BLaER1 treated with 17β-estradiol and CSF1 and Interleukin-3, amounts not matched to agents 10 nM and 100 nM (cell line): ENCODE measurements around the gene COLQ.
"Not testable (repeated sequence)": the region's sequence is repeated elsewhere in the genome, so short reads cannot be mapped to it uniquely, and the experiment has no call there.

Experiments used
- H3K27ac ChIP-seq, 11 experiments: shearing (Covaris generic); formaldehyde crosslinking; 2 replicates each; pipeline ENCODE4 v1.8.1; 2022
- H3K27me3 ChIP-seq, 11 experiments: shearing (Covaris generic); formaldehyde crosslinking; 2 replicates each; pipeline ENCODE4 v1.8.1; 2022
- H3K36me3 ChIP-seq, 11 experiments: shearing (Covaris generic); formaldehyde crosslinking; 2 replicates each; pipeline ENCODE4 v1.8.1; 2022
- H3K4me1 ChIP-seq, 10 experiments: shearing (Covaris generic); formaldehyde crosslinking; 2 replicates each; pipeline ENCODE4 v1.8.1; 2022
- H3K4me2 ChIP-seq, 11 experiments: shearing (Covaris generic); formaldehyde crosslinking; 2 replicates each; pipeline ENCODE4 v1.8.1; 2022
- H3K4me3 ChIP-seq, 10 experiments: shearing (Covaris generic); formaldehyde crosslinking; 2 replicates each; pipeline ENCODE4 v1.8.1; 2022
- H3K9ac ChIP-seq, 11 experiments: shearing (Covaris generic); formaldehyde crosslinking; 2 replicates each; pipeline ENCODE4 v1.8.1; 2022
- H3K9me3 ChIP-seq, 11 experiments: shearing (Covaris generic); formaldehyde crosslinking; replicated peaks in 1 of 11; 2 replicates each; pipeline ENCODE4 v1.8.1; 2022
- H4K20me1 ChIP-seq, 11 experiments: shearing (Covaris generic); formaldehyde crosslinking; 2 replicates each; pipeline ENCODE4 v1.8.1; 2022
- Cebpa-rat ChIP-seq, 11 experiments: shearing (Covaris generic); IDR thresholded peaks; 2 replicates each; pipeline ENCODE4 v1.8.1; 2022

Gene COLQ

GRCh38 chr3:15428539-15428938 lies 93.0 kb downstream of the COLQ start:
- Histone ChIP-seq H3K4me1 (peaks cover 24 to 56% (median 45%) of the 10 kb centered on the region in 10 experiments), H3K9ac (peak overlapping the region; percentile 80 to 98 (median 90)), H3K9me3 (no peaks in the 10 kb centered on the region), H3K27me3 (no peaks in the 10 kb centered on the region), H3K27ac (peak overlapping the region in 10 of 11 experiments; percentile 78 to 96 (median 92); a peak in 16 of 22 replicates), H3K4me2 (peak overlapping the region; percentile 79 to 97 (median 91)), H4K20me1 (peaks cover 21 to 55% (median 44%) of the 10 kb centered on the region in 11 experiments; a peak in 20 of 22 replicates), H3K36me3 (peaks cover 48 to 68% (median 57%) of the 10 kb centered on the region in 11 experiments), H3K4me3 (peak overlapping the region; percentile 72 to 97 (median 90))
- no peak for TF ChIP-seq Cebpa-rat (IDR thresholded peaks at IDR 0.05)

- Histone ChIP-seq H3K4me3 (peak overlapping the region; percentile 72 to 97 (median 90)), H3K27ac (peak overlapping the region; percentile 78 to 96 (median 91)), H3K9me3 (no peaks in the 10 kb centered on the region), H3K9ac (peak overlapping the region; percentile 80 to 98 (median 90)), H4K20me1 (peaks cover 21 to 49% (median 39%) of the 10 kb centered on the region in 11 experiments; a peak in 20 of 22 replicates), H3K36me3 (peaks cover 48 to 68% (median 57%) of the 10 kb centered on the region in 11 experiments), H3K4me1 (peaks cover 24 to 56% (median 45%) of the 10 kb centered on the region in 10 experiments), H3K27me3 (no peaks in the 10 kb centered on the region), H3K4me2 (peak overlapping the region; percentile 79 to 97 (median 91))
- TF ChIP-seq Cebpa-rat (IDR thresholded peaks at IDR 0.05) = no peak
Observed at GRCh38 chr3:15427981-15428380, 93.5 kb downstream of the COLQ start.

GRCh38 chr3:15427182-15427880 lies 94.2 kb downstream of the COLQ start, which contains the start of the genes EAF1 and METTL6:
EAF1 (plus strand) TSS chr3:15427598; CDS start chr3:15427780, 182 bp downstream.
METTL6 (minus strand) TSS chr3:15427544; CDS start chr3:15426511, 1,033 bp downstream.
- Histone ChIP-seq H4K20me1 (peaks cover 21 to 43% (median 37%) of the 10 kb centered on the region in 11 experiments; a peak in 20 of 22 replicates), H3K4me1 (peaks cover 24 to 56% (median 45%) of the 10 kb centered on the region in 10 experiments), H3K4me3 (peak within 1 kb of the TSS; percentile 72 to 97 (median 90)), H3K27ac (peak within 1 kb of the TSS; percentile 78 to 96 (median 91)), H3K9ac (peak within 1 kb of the TSS; percentile 80 to 98 (median 90)), H3K36me3 (peaks cover 50 to 68% (median 57%) of the 10 kb centered on the region in 11 experiments), H3K9me3 (no peaks in the 10 kb centered on the region), H3K4me2 (peak within 1 kb of the TSS; percentile 79 to 97 (median 91)), H3K27me3 (no peaks in the 10 kb centered on the region)
- no peak for TF ChIP-seq Cebpa-rat (IDR thresholded peaks at IDR 0.05)

- no peaks in the 10 kb centered on the region for H3K9me3 ChIP-seq
- peaks cover 21 to 36% (median 33%) of the 10 kb centered on the region in 11 experiments; a peak in 20 of 22 replicates for H4K20me1 ChIP-seq
- H3K4me2 ChIP-seq = peak overlapping the region; percentile 79 to 97 (median 87)
- no peaks in the 10 kb centered on the region for H3K27me3 ChIP-seq
- H3K9ac ChIP-seq = peak overlapping the region; percentile 80 to 98 (median 90)
- H3K4me3 ChIP-seq = peak overlapping the region; percentile 72 to 97 (median 90)
- peak overlapping the region; percentile 78 to 96 (median 91) for H3K27ac ChIP-seq
- H3K36me3 ChIP-seq = peaks cover 50 to 68% (median 57%) of the 10 kb centered on the region in 11 experiments
- no peak for TF ChIP-seq Cebpa-rat (IDR thresholded peaks at IDR 0.05)
- H3K4me1 ChIP-seq = peaks cover 24 to 51% (median 45%) of the 10 kb centered on the region in 10 experiments
Observed at GRCh38 chr3:15426579-15427118, 94.9 kb downstream of the COLQ start.

- H3K27me3 ChIP-seq = no peaks in the 10 kb centered on the region
- H3K9me3 ChIP-seq = no peaks in the 10 kb centered on the region
- H3K9ac ChIP-seq = no peak overlapping the region
- H3K4me1 ChIP-seq = peaks cover 0 to 14% (median 10%) of the 10 kb centered on the region in 10 experiments; a peak in 18 of 20 replicates
- H4K20me1 ChIP-seq = peaks cover 0 to 4% (median 0%) of the 10 kb centered on the region in 11 experiments; a peak in 2 of 22 replicates
- TF ChIP-seq Cebpa-rat (IDR thresholded peaks at IDR 0.05) = no peak
- no peak overlapping the region for H3K27ac ChIP-seq
- peaks cover 58 to 98% (median 76%) of the 10 kb centered on the region in 11 experiments for H3K36me3 ChIP-seq
- H3K4me2 ChIP-seq = no peak overlapping the region
- H3K4me3 ChIP-seq = no peak overlapping the region
Observed at GRCh38 chr3:15420871-15421270, 100.6 kb downstream of the COLQ start.

- H3K9ac ChIP-seq, H4K20me1 ChIP-seq, H3K27me3 ChIP-seq, H3K4me2 ChIP-seq, H3K9me3 ChIP-seq, H3K4me3 ChIP-seq: not testable (repeated sequence)
- Histone ChIP-seq H3K36me3 (peaks cover 57 to 84% (median 65%) of the 10 kb centered on the region in 11 experiments), H3K27ac (peak overlapping the region in 1 of 11 experiments; percentile 3; a peak in 1 of 22 replicates), H3K4me1 (peaks cover 0 to 33% (median 3%) of the 10 kb centered on the region in 10 experiments; a peak in 9 of 20 replicates)
Observed at GRCh38 chr3:15410966-15411365, 110.5 kb downstream of the COLQ start.

- no peaks in the 10 kb centered on the region for H3K27me3 ChIP-seq
- H3K9ac ChIP-seq = no peak overlapping the region
- peaks cover 45 to 72% (median 53%) of the 10 kb centered on the region in 11 experiments for H3K36me3 ChIP-seq
Observed at GRCh38 chr3:15409774-15410173, 111.7 kb downstream of the COLQ start.

GRCh38 chr3:15409239-15409638 lies 112.3 kb downstream of the COLQ start:
- Histone ChIP-seq H4K20me1 (no peaks in the 10 kb centered on the region), H3K9me3 (no peaks in the 10 kb centered on the region), H3K27ac (peak overlapping the region in 4 of 11 experiments; percentile 58 to 87 (median 73); a peak in 8 of 22 replicates), H3K36me3 (peaks cover 40 to 67% (median 48%) of the 10 kb centered on the region in 11 experiments), H3K4me3 (peak overlapping the region in 1 of 10 experiments; percentile 11; a peak in 1 of 20 replicates), H3K4me2 (peak overlapping the region in 5 of 11 experiments; percentile 3 to 88 (median 70); a peak in 8 of 22 replicates), H3K4me1 (peaks cover 0 to 46% (median 3%) of the 10 kb centered on the region in 10 experiments; a peak in 9 of 20 replicates), H3K27me3 (no peaks in the 10 kb centered on the region), H3K9ac (peak overlapping the region in 3 of 11 experiments; percentile 30 to 63 (median 36); a peak in 5 of 22 replicates)
- peak in 2 of 11 experiments; percentile 56 to 77; a peak in 5 of 22 replicates for TF ChIP-seq Cebpa-rat (IDR thresholded peaks at IDR 0.05)

More at GRCh38 chr3:15409774-15410173, 111.7 kb downstream of the COLQ start:
- H3K9me3 ChIP-seq = no peaks in the 10 kb centered on the region
- TF ChIP-seq Cebpa-rat (IDR thresholded peaks at IDR 0.05) = no peak
- H3K27ac ChIP-seq = peak overlapping the region in 4 of 11 experiments; percentile 58 to 87 (median 73); a peak in 7 of 22 replicates
- peak overlapping the region in 4 of 11 experiments; percentile 19 to 88 (median 78); a peak in 8 of 22 replicates for H3K4me2 ChIP-seq
- H4K20me1 ChIP-seq = no peaks in the 10 kb centered on the region
- H3K4me3 ChIP-seq = no peak overlapping the region
- H3K4me1 ChIP-seq = peaks cover 0 to 41% (median 3%) of the 10 kb centered on the region in 10 experiments; a peak in 9 of 20 replicates
